NCI-H2196 (cell line): ENCODE measurements around the gene RAB30.

Experiments
- DNase-seq: peaks from one replicate; lab custom pipeline; 2025; ENCODE audit not compliant: unreplicated experiment; lab: John Stamatoyannopoulos, UW

The RAB30 gene

GRCh38 chr11:83041126-83041525, 30.6 kb downstream of the RAB30 start:
- no peak for DNase-seq

GRCh38 chr11:83039566-83039965, 32.1 kb downstream of the RAB30 start:
- DNase-seq, result no peak

GRCh38 chr11:83037877-83038276, 33.8 kb downstream of the RAB30 start:
- DNase-seq, result no peak

DNA sequence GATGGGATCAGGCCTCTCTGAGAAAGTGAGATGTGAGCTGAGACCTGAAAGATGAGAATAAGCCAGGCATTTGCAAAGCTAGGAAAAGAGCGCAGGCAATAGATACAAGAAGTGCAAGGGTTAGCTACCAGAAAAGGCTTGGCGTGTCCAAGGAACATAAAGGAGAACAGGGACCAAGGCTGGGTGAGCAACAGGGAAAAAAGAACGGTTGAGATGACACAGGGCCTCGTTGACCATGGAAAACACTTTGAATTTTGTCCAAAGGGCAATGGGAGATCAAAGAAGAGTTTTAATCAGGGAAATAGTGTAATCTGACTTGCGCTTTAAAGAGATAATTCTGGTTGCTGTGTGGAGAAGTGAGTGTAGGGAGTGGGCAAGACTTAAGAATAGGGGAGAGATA, 35.0 kb downstream of the RAB30 start:
- DNase-seq, result no peak

GRCh38 chr11:83035070-83035854, 36.4 kb downstream of the RAB30 start:
- DNase-seq, result no peak

DNA sequence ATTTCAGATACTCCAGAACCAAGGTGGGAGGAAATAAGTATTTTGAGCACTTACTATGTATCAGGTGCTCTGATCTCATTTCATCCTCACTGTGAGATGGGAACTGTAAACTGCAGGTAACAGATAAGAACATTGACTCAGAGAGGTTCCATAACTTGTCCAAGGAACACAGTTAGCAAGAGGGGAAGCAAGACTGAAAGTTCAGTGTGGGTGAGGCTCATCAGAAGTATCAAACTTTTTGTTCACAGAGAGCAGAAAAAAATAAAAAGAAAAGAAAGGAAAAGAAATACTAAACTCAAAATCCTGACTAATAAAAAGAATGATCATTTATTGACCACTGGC, 37.1 kb downstream of the RAB30 start:
- DNase-seq, result no peak

GRCh38 chr11:83033972-83034672, 37.6 kb downstream of the RAB30 start:
- no peak for DNase-seq

DNA sequence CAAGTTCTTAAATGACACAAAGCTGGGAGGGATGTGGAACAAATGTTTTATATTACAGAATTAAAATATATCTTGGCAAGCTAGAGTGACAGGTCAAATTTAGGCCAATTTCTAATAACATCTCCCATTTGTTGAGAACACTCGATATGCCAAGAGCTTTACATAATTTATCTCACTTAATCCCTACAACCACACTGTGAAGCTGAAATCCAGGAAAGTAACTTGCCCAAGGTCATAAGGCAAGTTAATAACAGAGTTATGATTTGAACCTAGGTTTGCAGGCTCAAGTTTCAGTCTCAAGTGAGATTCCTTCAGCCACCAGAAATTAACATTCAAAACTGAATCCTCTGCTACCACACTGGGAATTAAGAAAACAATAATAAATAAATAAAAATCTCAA, 38.3 kb downstream of the RAB30 start:
- no peak for DNase-seq

DNA sequence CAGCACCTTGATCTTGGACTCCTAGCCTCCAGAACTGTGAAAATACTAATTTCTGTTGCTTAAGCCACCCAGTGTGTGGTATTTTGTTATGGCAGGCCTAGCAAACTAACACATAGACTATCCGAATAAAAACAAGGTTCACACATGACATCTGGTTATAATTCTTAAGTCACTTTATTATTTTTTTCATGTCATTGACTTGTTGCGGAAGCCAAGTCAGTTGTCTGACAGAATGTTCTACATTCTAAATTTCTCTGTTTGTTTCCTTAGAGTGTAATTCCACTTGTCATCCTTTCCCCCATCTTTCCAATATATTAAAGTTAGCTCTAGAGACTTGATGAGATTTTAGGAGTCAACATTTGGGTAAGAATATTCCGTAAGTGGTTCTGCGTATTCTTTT, 40.6 kb downstream of the RAB30 start:
- no peak for DNase-seq

DNA sequence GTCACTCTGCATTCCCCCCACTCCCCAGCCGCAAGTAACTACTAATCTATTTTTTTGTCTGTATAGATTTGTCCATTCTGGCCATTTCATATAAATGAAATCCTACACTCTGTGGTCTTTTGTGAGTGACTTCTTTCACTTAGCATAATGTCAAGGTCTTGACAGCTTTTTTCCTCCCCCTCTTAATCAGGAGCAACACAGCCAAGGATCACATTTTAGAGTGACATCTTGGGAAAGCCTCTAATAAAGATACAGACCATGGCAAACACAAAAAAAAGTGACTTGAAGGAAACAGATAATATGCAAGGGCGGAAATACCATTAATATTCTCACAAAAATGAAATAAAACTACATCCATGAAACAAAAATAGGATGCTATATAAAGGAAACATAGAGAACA, 43.9 kb downstream of the RAB30 start:
- no peak for DNase-seq

DNA sequence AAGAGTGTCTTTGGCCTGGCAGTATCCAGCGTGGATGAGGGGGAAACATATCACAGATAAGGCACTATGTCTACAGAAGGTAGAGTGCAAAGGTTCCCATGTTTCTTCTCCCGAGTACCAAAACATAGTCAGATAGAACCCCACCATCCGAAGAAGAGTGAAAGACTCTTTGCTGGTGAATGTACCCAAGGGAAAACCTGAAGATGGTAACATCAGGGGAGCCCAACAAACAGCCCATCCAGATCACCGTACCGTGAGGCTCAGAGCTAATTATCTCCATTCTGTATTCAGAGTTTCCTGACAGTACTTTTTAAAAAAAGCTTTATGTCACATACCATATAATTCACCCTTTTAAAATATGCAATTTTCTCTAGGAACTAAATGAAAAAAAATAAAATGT, 44.4 kb downstream of the RAB30 start:
- no peak for DNase-seq

DNA sequence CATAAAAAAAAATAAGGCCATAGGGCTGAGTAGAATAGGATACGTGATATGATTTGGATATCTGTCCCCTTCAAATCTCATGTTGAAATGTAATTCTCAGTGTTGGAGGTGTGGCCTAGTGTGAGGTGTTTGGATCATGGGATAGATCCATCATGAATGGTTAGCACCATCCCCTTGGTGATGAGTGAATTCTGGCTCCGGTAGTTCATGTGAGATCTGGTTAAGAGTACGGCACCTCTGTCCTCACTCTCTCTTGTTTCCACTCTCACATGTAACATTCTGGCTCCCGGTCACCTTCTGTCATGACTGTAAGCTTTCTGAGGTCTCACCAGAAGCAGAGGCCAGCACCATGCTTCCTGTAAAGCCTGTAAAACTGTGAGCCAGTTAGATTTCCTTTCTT, 45.5 kb downstream of the RAB30 start:
- no peak for DNase-seq

- peak; percentile 24 for DNase-seq
Measured at GRCh38 chr11:83025267-83025704, 46.4 kb downstream of the RAB30 start.

DNA sequence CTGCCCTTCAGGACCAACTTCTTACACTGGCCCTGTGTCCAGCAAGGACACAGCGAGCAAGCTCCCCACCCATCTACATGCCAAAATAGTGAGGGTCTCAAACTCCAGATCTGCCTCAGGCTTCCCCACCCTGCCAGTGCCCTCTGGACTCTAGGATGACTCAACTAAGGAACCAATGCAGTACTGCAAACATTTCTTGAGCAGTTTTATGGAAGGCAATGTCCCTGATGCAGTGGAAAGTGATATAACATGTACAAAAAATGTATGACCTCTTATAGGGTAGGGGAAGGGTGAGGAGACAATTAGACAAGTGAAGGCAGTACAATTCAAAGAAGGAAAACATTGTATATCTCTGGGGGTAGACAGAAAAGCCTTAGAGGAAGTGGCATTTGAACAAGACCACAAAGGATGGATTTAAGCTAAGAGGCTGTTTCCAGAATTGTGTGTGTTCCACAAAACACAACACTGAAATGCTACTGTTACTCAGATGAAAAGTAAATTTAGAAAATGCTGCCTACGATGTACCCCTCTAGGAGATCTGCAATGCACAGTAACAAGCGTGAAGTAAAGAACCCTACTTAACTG, 47.3 kb downstream of the RAB30 start:
- no peak for DNase-seq

DNA sequence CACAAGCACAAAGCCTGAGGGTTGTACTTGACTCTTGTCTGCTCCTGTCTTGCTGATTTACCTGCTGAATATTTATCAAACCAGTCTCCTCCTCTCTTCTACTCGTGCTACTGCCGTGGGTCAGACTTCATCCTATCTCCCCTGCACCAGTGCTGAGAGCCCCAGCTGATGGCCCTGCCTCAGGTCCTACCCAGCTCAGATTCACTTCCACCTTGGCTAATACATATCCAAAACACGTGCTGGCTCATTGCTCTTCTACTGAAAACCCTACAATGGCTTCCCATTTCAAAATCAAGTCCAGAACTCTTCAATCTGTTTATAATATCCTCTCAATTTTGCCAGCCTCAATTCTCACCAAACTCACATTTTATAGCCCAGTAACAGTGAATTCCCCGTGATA, 48.3 kb downstream of the RAB30 start:
- no peak for DNase-seq

- no peak for DNase-seq
Measured at GRCh38 chr11:83021780-83022125, 49.9 kb downstream of the RAB30 start.

DNA sequence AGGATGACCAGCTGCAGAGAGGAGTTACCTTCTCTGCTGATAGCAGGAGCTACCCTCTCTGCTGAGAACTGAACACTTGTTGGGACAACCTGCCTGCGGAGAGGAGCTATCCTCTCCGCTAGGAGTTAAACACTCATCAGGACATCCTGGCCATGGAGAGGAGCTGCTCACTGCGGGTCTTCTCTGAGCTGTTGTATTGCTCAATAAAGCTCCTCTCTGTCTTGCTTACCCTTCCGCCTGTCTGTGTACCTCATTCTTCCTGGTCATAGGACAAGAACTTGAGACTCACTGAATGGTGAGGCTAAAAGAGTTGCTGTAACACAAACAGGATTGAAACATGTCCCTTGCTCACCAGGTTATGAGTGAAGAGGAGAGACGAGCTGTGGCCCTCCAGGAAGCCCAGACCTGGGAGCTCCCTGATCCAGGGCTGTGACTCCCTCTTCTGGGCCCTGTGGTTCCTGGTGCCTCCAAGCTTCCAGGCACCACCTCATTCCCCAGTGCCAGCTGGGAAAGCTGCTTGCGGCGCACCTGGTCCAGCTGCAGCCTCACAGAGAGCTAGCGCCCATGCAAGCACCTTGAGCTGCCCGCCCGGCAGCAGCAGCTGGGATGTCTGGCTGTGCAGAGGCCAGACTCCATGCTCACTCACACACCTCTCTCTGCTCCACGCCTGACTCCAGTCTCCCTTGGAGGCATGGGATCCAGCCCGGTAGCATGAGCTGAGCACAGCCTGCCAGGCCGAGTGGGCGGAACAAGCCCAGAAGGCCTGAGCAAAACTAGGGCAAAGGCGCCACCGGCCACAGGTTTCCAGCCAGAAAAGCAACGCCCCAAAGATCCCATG, 50.5 kb downstream of the RAB30 start:
- DNase-seq, result no peak

DNA sequence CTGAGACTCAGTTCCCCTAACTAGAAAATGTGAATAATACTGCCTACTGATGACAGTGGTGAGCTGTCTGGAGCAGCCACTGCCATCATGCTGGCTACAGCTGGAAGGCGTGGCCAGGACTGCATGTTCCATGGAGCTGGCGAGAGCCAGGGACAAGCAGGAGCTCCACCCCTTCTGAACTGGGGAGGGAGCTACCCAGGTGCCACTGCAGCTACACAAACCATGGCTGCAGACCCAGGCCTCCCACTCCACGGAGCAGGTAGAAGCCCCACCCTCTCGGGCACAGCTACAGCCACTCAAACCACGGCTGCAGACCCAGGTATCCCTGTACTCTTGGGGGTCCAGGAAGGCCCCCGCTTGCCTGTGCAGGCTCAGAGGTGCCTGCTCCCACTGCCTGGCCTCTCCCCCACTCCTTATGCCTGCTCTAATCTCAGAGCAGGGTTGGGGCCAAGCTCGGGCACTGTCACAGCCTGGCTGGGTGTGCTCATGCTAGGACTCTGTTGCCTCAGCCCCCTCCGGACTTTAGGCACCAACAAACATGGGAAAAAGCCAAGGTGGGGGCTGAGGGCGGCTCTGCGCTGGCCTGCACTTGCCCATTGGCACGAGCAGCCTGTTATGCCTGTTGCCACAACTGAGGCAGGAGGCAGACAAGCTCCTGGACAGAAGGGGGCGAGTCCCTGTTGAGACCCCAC, 51.7 kb downstream of the RAB30 start:
- DNase-seq, result no peak

DNA sequence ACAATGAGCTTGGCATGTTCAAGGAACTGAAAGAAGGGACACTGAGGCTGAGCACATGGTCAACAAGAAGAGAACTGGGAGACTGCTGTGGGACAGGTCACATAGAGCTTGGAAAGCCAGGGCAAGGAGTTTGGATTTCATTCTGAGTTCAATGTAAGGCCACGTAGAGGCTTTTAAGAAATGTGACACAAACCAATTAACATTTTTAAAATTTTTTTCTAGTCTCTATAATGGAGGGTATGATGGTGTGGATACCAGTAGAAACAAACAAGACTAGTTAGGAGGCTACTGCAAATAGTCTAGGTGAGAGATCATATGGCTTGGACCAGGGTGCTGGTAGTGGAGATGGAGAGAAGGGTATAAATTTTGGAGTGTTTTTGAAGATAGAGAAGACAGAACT, 56.7 kb downstream of the RAB30 start:
- no peak for DNase-seq

- DNase-seq, result no peak
Measured at GRCh38 chr11:83012168-83013067, 59.3 kb downstream of the RAB30 start.
